WI38 (cell line): Measurements from ENCODE around the gene PLEKHA8.

ENCODE experiments used
- H3K4me3 ChIP-seq: 2 replicates; pipeline ENCODE4 v1.5.1; 2011; ENCODE audit warnings: low read depth, mild to moderate bottlenecking, control low read depth, low read length
- CTCF ChIP-seq: IDR thresholded peaks from 2 replicates; pipeline ENCODE4 v1.5.1; 2012; ENCODE audit warnings: low read depth, mild to moderate bottlenecking, control low read depth, low read length

Gene PLEKHA8

GRCh38 chr7:30135301-30136116 lies 107.3 kb downstream of the PLEKHA8 start:
- peak overlapping the region; percentile 91 for H3K4me3 ChIP-seq
- no peak for TF ChIP-seq CTCF

- H3K4me3 ChIP-seq = peak overlapping the region; percentile 91
- no peak for TF ChIP-seq CTCF
Observed at GRCh38 chr7:30136117-30136731, 108.0 kb downstream of the PLEKHA8 start.

- no peak for TF ChIP-seq CTCF
- peak overlapping the region; percentile 91 for H3K4me3 ChIP-seq
Observed at GRCh38 chr7:30136743-30137485, 108.7 kb downstream of the PLEKHA8 start.

- no peak for TF ChIP-seq CTCF
- no peak overlapping the region for H3K4me3 ChIP-seq
Observed at GRCh38 chr7:30139836-30140384, 111.7 kb downstream of the PLEKHA8 start.

GRCh38 chr7:30140456-30140855 lies 112.2 kb downstream of the PLEKHA8 start:
- TF ChIP-seq CTCF = no peak
- no peak overlapping the region for H3K4me3 ChIP-seq

- no peak overlapping the region for H3K4me3 ChIP-seq
- no peak for TF ChIP-seq CTCF
Observed at GRCh38 chr7:30142710-30143109, 114.5 kb downstream of the PLEKHA8 start.
